Measurements from ENCODE around the gene GMFB.
A peak's percentile ranks its signal among the peaks of the same experiment; 100 is the strongest.

The GMFB gene

GRCh38 chr14:54493293-54493692, 4.5 kb upstream of the GMFB start:
- no peak for DNase-seq (ENCODE audit: low read depth in 2 of 3, low spot score in 1 of 3)

GRCh38 chr14:54490445-54491175, 1.8 kb upstream of the GMFB start:
- DNase-seq (ENCODE audit: low read depth in 2 of 3, low spot score in 1 of 3), result no peak

GRCh38 chr14:54489731-54490444, 1.1 kb upstream of the GMFB start:
- DNase-seq (ENCODE audit: low read depth in 2 of 3, low spot score in 1 of 3), result no peak

- no peak for DNase-seq (ENCODE audit: low read depth in 2 of 3, low spot score in 1 of 3)
Observed at GRCh38 chr14:54489318-54489683, 521 bp upstream of the GMFB start.

GRCh38 chr14:54488318-54488645, 498 bp downstream of the GMFB start:
- peak in 1 of 3 donors; percentile 8 for DNase-seq (ENCODE audit: low read depth in 2 of 3, low spot score in 1 of 3)

GRCh38 chr14:54487771-54488170, 1.0 kb downstream of the GMFB start:
- no peak for DNase-seq (ENCODE audit: low read depth in 2 of 3, low spot score in 1 of 3)

- DNase-seq (ENCODE audit: low read depth in 2 of 3, low spot score in 1 of 3), result no peak
Observed at GRCh38 chr14:54486685-54487084, 2.1 kb downstream of the GMFB start.

GRCh38 chr14:54483846-54484245, 4.9 kb downstream of the GMFB start:
- DNase-seq (ENCODE audit: low read depth in 2 of 3, low spot score in 1 of 3), result no peak

- DNase-seq (ENCODE audit: low read depth in 2 of 3, low spot score in 1 of 3), result no peak
Observed at GRCh38 chr14:54483073-54483745, 5.6 kb downstream of the GMFB start.

GRCh38 chr14:54481695-54482094, 7.1 kb downstream of the GMFB start:
- DNase-seq (ENCODE audit: low read depth in 2 of 3, low spot score in 1 of 3), result no peak

GRCh38 chr14:54480830-54481562, 7.8 kb downstream of the GMFB start:
- no peak for DNase-seq (ENCODE audit: low read depth in 2 of 3, low spot score in 1 of 3)

GRCh38 chr14:54478636-54479215, 10.1 kb downstream of the GMFB start:
- no peak for DNase-seq (ENCODE audit: low read depth in 2 of 3, low spot score in 1 of 3)

GRCh38 chr14:54475911-54476310, 12.9 kb downstream of the GMFB start:
- no peak for DNase-seq (ENCODE audit: low read depth in 2 of 3, low spot score in 1 of 3)

GRCh38 chr14:54475187-54475899, 13.4 kb downstream of the GMFB start:
- no peak for DNase-seq (ENCODE audit: low read depth in 2 of 3, low spot score in 1 of 3)

GRCh38 chr14:54474232-54474793, 14.5 kb downstream of the GMFB start:
- DNase-seq (ENCODE audit: low read depth in 2 of 3, low spot score in 1 of 3), result no peak

GRCh38 chr14:54472315-54472714, 16.5 kb downstream of the GMFB start:
- no peak for DNase-seq (ENCODE audit: low read depth in 2 of 3, low spot score in 1 of 3)

GRCh38 chr14:54471641-54472040, 17.1 kb downstream of the GMFB start:
- no peak for DNase-seq (ENCODE audit: low read depth in 2 of 3, low spot score in 1 of 3)

- DNase-seq (ENCODE audit: low read depth in 2 of 3, low spot score in 1 of 3), result no peak
Observed at GRCh38 chr14:54470701-54471100, 18.1 kb downstream of the GMFB start.

- DNase-seq (ENCODE audit: low read depth in 2 of 3, low spot score in 1 of 3), result no peak
Observed at GRCh38 chr14:54467280-54467679, 21.5 kb downstream of the GMFB start.

GRCh38 chr14:54465654-54466053, 23.1 kb downstream of the GMFB start:
- DNase-seq (ENCODE audit: low read depth in 2 of 3, low spot score in 1 of 3), result no peak

Data from stimulated activated CD4-positive, alpha-beta T cell treated with anti-CD3 and anti-CD28 coated beads, Interleukin-12 subunit alpha, Interleukin-12 subunit beta, amount 100 ng/mL, for 48 hours (primary cell).